ENCODE data around the gene FKBP2. TPM values are rescaled to one million over a fixed set of nuclear protein-coding genes. Genes with fewer than 3 reads are reported as not detected.

FKBP2 gene
- total RNA-seq, 1 donor from 2014 or later = 45.5 TPM

DNA sequence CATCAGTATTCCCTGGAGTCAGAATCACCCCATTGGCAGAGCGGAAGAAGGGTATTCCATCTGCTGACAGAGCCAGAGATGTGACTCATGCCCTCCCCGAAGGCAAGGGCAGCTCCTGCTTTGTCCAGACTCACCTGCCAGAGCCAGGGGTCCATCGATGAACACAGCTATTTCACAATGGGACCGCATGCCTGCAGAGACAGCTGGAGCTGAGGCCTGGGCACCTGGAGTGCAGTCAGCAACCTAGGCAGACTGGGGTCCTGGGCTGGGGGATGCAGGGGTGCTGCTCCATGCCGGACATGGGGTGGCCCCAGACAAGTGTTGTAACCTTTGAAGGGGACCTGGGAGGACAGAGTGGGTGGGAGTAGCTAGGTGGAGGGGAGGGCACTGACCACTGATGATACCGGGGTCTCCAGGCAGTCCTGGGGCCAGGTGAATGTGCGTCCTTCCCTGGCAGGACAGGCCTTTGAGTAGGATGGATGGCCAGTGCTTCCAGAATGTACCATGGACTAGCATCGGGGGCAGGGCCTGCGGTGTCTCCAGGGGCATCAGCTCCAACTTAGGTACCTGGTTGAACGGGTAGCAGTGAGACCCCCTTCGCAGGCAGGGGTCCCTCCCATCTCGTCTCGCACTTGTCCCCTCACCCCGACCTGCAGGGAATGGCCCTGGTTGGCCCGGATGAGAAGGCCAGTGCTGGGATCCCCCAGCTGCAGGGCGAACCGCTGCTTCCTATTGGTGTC is 16.6 kb upstream of the FKBP2 start:
- peak overlapping the region; percentile 98 for H3K27ac ChIP-seq (replicated peaks)
- H3K4me3 ChIP-seq = peak overlapping the region; percentile 95

DNA sequence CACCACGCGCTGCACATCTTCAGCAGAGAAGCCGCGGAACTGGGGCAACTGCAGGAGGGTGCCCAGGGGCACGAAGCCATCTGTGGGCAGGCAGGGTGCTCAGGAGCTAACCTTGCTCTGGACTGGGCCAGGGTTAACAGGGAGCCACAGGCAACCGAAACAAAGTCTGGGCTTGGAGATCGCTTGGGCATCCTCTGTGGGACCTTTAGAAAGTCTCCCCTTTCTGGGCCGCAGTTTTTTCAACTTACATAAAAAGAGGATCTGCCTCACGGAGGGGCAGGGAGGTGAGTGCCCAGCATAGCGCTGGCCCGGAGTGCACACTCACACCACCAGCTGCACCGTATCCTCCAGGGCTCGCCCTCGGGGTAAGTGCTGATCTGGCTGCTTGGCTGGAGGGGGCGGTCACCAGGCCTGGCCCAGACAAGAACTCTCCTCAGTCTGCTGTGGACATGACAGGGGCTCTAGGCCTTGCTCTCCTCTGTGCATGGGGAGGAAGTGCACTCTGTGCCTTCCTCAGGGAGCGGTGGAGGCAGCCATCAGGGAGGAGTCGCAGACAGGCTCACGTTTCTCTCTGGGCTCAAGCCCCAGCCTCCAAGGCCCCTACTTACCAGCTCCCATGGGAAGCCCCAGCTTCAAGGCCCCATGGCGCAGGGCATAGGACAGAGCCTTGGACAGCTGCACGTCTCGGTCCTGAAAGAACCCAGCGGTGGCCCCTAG is 15.8 kb upstream of the FKBP2 start:
- TF ChIP-seq, protein P1, sequence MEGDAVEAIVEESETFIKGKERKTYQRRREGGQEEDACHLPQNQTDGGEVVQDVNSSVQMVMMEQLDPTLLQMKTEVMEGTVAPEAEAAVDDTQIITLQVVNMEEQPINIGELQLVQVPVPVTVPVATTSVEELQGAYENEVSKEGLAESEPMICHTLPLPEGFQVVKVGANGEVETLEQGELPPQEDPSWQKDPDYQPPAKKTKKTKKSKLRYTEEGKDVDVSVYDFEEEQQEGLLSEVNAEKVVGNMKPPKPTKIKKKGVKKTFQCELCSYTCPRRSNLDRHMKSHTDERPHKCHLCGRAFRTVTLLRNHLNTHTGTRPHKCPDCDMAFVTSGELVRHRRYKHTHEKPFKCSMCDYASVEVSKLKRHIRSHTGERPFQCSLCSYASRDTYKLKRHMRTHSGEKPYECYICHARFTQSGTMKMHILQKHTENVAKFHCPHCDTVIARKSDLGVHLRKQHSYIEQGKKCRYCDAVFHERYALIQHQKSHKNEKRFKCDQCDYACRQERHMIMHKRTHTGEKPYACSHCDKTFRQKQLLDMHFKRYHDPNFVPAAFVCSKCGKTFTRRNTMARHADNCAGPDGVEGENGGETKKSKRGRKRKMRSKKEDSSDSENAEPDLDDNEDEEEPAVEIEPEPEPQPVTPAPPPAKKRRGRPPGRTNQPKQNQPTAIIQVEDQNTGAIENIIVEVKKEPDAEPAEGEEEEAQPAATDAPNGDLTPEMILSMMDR (IDR thresholded peaks at IDR 0.05; ENCODE audit: borderline replicate concordance) = no peak
- Histone ChIP-seq H3K27me3 (ENCODE audit: low read depth) (no peaks in the 10 kb centered on the region), H3K4me1 (peaks cover 60% of the 10 kb centered on the region), H3K27ac (replicated peaks) (peak overlapping the region; percentile 98), H3K9me3 (replicated peaks) (no peaks in the 10 kb centered on the region), H3K36me3 (peaks cover 6% of the 10 kb centered on the region), H3K4me3 (peak overlapping the region; percentile 95)
- DNase-seq = no peak
- intact Hi-C loops (cut with micrococcal nuclease) = no loop called here

More for the DNA sequence above, 16.6 kb upstream of the FKBP2 start:
- intact Hi-C loops (cut with micrococcal nuclease) = no loop called here
- no peak for DNase-seq
- no peaks in the 10 kb centered on the region for H3K27me3 ChIP-seq (ENCODE audit: low read depth)
- H3K36me3 ChIP-seq = peaks cover 6% of the 10 kb centered on the region
- H3K4me1 ChIP-seq = peaks cover 52% of the 10 kb centered on the region
- TF ChIP-seq, protein P1 (IDR thresholded peaks at IDR 0.05; ENCODE audit: borderline replicate concordance) = no peak
- no peaks in the 10 kb centered on the region for H3K9me3 ChIP-seq (replicated peaks)

DNA sequence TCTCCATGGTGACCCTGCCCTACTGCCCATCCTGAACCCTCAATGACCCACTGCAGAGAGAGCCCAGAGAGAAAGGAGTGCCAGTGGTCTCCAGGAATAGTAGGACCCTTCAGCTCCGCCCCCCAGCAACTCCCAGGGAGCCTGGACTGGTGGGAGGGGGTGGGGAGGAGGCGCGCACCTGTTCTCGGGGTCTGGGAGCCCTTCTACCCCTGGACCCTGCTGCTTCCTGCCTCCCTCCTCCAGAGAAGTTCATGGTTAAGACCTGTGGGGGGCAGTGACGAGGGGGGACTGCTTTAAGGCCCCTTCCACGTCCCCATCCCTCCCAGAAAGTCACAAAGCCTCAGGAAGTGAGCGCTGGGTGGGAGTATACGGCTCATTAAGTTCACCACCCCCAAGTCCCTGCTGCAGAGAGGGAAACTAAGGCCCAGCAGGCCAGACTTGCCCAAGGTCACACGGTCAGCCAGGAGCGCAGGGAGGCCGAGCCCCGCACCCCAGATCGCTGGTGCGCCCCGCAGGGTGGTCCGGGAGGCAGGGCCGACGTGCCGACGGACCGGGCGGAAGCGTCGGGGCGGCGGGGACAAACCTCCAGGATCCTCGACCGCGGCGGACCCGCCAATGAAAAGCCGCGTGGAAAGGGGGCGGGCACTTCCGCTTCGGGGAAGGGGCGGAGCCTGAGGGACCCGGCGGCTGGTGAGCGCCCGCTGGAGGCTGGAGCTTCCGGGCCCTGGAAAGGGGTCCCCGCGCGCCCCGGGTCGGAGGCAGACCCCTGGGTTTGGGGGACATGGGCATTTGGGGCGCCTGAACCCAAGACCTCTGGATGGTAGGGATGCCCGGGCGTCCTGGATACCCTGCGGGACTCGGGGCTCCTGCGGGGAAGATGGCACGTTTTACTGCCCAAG is 15.0 kb upstream of the FKBP2 start, which contains the start of the genes NUDT22 and TRPT1:
TSS of gene NUDT22 (plus strand) at position 667 of the 899 bp plus-strand sequence. CDS start 379 bp downstream, outside the sequence.
TSS of gene TRPT1 (minus strand) at position 579 of the 899 bp plus-strand sequence. CDS start at position 253, 326 bp downstream.
- Histone ChIP-seq H3K9me3 (replicated peaks) (no peaks in the 10 kb centered on the region), H3K27me3 (ENCODE audit: low read depth) (no peaks in the 10 kb centered on the region), H3K4me3 (peak within 1 kb of the TSS; percentile 95), H3K4me1 (peaks cover 68% of the 10 kb centered on the region), H3K27ac (replicated peaks) (peak within 1 kb of the TSS; percentile 98), H3K36me3 (peaks cover 6% of the 10 kb centered on the region)
- peak; percentile 93 for DNase-seq
- TF ChIP-seq, protein P1 (IDR thresholded peaks at IDR 0.05; ENCODE audit: borderline replicate concordance) = peak; percentile 34
- intact Hi-C loops (cut with micrococcal nuclease) = no loop called here

DNA sequence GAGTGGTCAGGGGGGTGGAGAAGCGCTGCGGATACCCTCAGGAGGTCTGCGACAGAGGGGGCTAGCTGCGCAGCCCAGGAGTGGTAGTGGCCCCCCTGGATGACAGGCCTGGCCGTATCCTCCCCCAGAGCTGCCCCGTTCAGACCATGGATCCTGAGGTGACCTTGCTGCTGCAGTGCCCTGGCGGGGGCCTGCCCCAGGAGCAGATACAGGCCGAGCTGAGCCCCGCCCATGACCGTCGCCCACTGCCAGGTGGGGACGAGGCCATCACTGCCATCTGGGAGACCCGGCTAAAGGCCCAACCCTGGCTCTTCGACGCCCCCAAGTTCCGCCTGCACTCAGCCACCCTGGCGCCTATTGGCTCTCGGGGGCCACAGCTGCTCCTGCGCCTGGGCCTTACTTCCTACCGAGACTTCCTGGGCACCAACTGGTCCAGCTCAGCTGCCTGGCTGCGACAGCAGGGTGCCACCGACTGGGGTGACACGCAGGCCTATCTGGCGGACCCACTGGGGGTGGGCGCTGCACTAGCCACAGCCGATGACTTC is 14.3 kb upstream of the FKBP2 start:
- H3K27ac ChIP-seq (replicated peaks) = peak overlapping the region; percentile 98
- H3K27me3 ChIP-seq (ENCODE audit: low read depth) = no peaks in the 10 kb centered on the region
- TF ChIP-seq, protein P1 (IDR thresholded peaks at IDR 0.05; ENCODE audit: borderline replicate concordance) = no peak
- peak overlapping the region; percentile 95 for H3K4me3 ChIP-seq
- intact Hi-C loops (cut with micrococcal nuclease) = no loop called here
- DNase-seq = peak; percentile 60
- no peaks in the 10 kb centered on the region for H3K9me3 ChIP-seq (replicated peaks)
- peaks cover 75% of the 10 kb centered on the region for H3K4me1 ChIP-seq
- peaks cover 6% of the 10 kb centered on the region for H3K36me3 ChIP-seq
